Calu3 (cell line): Measurements from ENCODE around the gene SETD5. TPM values are rescaled to one million over a fixed set of nuclear protein-coding genes. Genes with fewer than 3 reads are reported as not detected.

ENCODE experiments used
- BruUV-seq: library from RNA; stranded (reverse); fragments of 400-500 nt; replicated peaks from 2 replicates; lab custom pipeline; 2021; lab: Mats Ljungman, UMichigan
- CTCF ChIA-PET: fragments of 300-600 bp; sonication (Branson Sonifier 250); formaldehyde crosslinking; loops from one replicate; lab custom pipeline; 2022; ENCODE audit warnings: antibody characterized with exemption; lab: Charles Lee
- DNase-seq: peaks from one replicate; pipeline ENCODE4 v3.0.0; 2022
- H3K27ac Mint-ChIP-seq: one replicate; pipeline ENCODE4 v1.8.0; 2022; ENCODE audit warnings: mixed read lengths; ENCODE audit not compliant: unreplicated experiment
- H3K27me3 Mint-ChIP-seq: one replicate; pipeline ENCODE4 v1.8.0; 2022; ENCODE audit warnings: mixed read lengths; ENCODE audit not compliant: unreplicated experiment
- H3K36me3 Mint-ChIP-seq: one replicate; pipeline ENCODE4 v1.8.0; 2022; ENCODE audit warnings: mild to moderate bottlenecking, moderate library complexity, mixed read lengths; ENCODE audit not compliant: insufficient read depth, unreplicated experiment
- H3K4me1 Mint-ChIP-seq: one replicate; pipeline ENCODE4 v1.8.0; 2022; ENCODE audit warnings: mild to moderate bottlenecking, low read depth, mixed read lengths; ENCODE audit not compliant: unreplicated experiment
- H3K4me3 Mint-ChIP-seq: one replicate; pipeline ENCODE4 v1.8.0; 2022; ENCODE audit warnings: mild to moderate bottlenecking, low read depth, moderate library complexity, mixed read lengths; ENCODE audit not compliant: unreplicated experiment
- H3K9me3 Mint-ChIP-seq: one replicate; pipeline ENCODE4 v1.8.0; 2022; ENCODE audit warnings: low read depth, mixed read lengths; ENCODE audit not compliant: unreplicated experiment
- intact Hi-C: fragments of 100-400 bp; cut with micrococcal nuclease; formaldehyde crosslinking; loops from one replicate; pipeline ENCODE4 v1.10.0; 2022; ENCODE audit not compliant: unreplicated experiment
- total RNA-seq: library from RNA; stranded (reverse); gene quantifications from 2 replicates; pipeline ENCODE4 v1.2.3, GENCODE V29; 2022
- TF ChIP-seq, protein P1 (sequence below): fragments of 200-600 bp; IDR thresholded peaks from one replicate; pipeline ENCODE4 v1.8.0; 2022; ENCODE audit warnings: antibody characterized with exemption; ENCODE audit not compliant: unreplicated experiment

The SETD5 gene
- total RNA-seq, 1 experiment from 2014 or later: 158 TPM

DNA sequence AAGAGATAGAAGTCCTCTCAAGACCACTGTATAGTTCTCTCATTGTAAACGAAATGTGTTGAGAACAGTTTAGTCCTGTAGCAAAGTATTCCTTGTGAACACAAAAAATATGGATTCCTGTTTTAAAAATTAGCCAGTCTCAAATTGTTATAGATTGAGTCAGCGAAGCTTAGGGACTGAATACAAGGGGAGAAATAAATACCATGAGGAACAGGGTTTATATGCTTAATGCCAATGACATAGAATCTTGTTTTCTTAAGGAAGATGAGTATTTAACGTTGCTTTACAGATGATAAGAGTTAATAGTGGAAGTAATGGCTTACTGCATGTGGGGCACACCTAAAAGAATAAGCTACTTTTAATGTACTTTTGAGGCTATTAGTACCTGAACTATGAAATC, 37.9 kb downstream of the SETD5 start:
- no peak overlapping the region for H3K4me3 Mint-ChIP-seq
- CTCF ChIA-PET: no interaction called here
- no peak overlapping the region for H3K27ac Mint-ChIP-seq
- no peaks in the 10 kb centered on the region for H3K27me3 Mint-ChIP-seq
- no peaks in the 10 kb centered on the region for H3K9me3 Mint-ChIP-seq
- peaks cover 48% of the 10 kb centered on the region for H3K36me3 Mint-ChIP-seq
- TF ChIP-seq, protein P1, sequence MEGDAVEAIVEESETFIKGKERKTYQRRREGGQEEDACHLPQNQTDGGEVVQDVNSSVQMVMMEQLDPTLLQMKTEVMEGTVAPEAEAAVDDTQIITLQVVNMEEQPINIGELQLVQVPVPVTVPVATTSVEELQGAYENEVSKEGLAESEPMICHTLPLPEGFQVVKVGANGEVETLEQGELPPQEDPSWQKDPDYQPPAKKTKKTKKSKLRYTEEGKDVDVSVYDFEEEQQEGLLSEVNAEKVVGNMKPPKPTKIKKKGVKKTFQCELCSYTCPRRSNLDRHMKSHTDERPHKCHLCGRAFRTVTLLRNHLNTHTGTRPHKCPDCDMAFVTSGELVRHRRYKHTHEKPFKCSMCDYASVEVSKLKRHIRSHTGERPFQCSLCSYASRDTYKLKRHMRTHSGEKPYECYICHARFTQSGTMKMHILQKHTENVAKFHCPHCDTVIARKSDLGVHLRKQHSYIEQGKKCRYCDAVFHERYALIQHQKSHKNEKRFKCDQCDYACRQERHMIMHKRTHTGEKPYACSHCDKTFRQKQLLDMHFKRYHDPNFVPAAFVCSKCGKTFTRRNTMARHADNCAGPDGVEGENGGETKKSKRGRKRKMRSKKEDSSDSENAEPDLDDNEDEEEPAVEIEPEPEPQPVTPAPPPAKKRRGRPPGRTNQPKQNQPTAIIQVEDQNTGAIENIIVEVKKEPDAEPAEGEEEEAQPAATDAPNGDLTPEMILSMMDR: no peak
- BruUV-seq: no TSS peak
- intact Hi-C loops: no loop called here
- no peaks in the 10 kb centered on the region for H3K4me1 Mint-ChIP-seq
- DNase-seq: no peak

GRCh38 chr3:9439331-9439730, 41.9 kb downstream of the SETD5 start:
- intact Hi-C loops: no loop called here

GRCh38 chr3:9441501-9442221, 44.2 kb downstream of the SETD5 start:
- no TSS peak for BruUV-seq
- TF ChIP-seq, protein P1: no peak
- CTCF ChIA-PET: no interaction called here
- Mint-ChIP-seq H3K9me3 (no peaks in the 10 kb centered on the region), H3K4me3 (no peak overlapping the region), H3K27ac (peak overlapping the region; percentile 47), H3K36me3 (peaks cover 64% of the 10 kb centered on the region), H3K4me1 (no peaks in the 10 kb centered on the region), H3K27me3 (no peaks in the 10 kb centered on the region)
- no peak for DNase-seq
- intact Hi-C loops: no loop called here

More at GRCh38 chr3:9439331-9439730, 41.9 kb downstream of the SETD5 start:
- H3K4me1 Mint-ChIP-seq: no peaks in the 10 kb centered on the region
- H3K9me3 Mint-ChIP-seq: no peaks in the 10 kb centered on the region
- no peak overlapping the region for H3K27ac Mint-ChIP-seq
- no peak for DNase-seq
- H3K4me3 Mint-ChIP-seq: no peak overlapping the region
- CTCF ChIA-PET: no interaction called here
- TF ChIP-seq, protein P1: no peak
- no peaks in the 10 kb centered on the region for H3K27me3 Mint-ChIP-seq
- no TSS peak for BruUV-seq
- peaks cover 63% of the 10 kb centered on the region for H3K36me3 Mint-ChIP-seq

GRCh38 chr3:9448071-9448470, 50.7 kb downstream of the SETD5 start:
- no peak for DNase-seq
- Mint-ChIP-seq H3K9me3 (no peaks in the 10 kb centered on the region), H3K27ac (no peak overlapping the region), H3K4me3 (no peak overlapping the region), H3K27me3 (no peaks in the 10 kb centered on the region), H3K36me3 (peaks cover 73% of the 10 kb centered on the region), H3K4me1 (no peaks in the 10 kb centered on the region)
- TF ChIP-seq, protein P1: no peak
- intact Hi-C loops: no loop called here
- CTCF ChIA-PET: no interaction called here
- no TSS peak for BruUV-seq
